ENCODE results near the gene PLA2G2C.

DNA sequence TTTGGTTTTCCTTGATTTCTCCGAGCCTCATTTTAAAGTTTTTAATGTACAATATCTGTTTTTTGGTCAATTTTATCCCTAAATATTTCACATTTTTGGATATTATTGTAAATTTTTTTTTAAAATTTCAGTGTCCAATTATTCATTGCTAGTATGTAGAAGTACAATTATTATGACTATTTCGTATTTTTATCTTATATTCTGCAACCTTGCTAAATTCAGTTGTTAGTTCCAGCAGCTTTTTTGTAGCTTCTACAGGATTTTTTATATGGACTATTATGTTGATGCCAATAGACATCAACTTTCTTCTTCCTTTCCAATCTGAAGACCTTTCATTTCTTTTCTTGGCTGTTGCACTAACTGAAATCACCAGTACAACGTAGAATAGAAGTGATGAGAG is 51.3 kb downstream of the PLA2G2C start:
- TF ChIP-seq, protein P1, sequence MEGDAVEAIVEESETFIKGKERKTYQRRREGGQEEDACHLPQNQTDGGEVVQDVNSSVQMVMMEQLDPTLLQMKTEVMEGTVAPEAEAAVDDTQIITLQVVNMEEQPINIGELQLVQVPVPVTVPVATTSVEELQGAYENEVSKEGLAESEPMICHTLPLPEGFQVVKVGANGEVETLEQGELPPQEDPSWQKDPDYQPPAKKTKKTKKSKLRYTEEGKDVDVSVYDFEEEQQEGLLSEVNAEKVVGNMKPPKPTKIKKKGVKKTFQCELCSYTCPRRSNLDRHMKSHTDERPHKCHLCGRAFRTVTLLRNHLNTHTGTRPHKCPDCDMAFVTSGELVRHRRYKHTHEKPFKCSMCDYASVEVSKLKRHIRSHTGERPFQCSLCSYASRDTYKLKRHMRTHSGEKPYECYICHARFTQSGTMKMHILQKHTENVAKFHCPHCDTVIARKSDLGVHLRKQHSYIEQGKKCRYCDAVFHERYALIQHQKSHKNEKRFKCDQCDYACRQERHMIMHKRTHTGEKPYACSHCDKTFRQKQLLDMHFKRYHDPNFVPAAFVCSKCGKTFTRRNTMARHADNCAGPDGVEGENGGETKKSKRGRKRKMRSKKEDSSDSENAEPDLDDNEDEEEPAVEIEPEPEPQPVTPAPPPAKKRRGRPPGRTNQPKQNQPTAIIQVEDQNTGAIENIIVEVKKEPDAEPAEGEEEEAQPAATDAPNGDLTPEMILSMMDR (conservative IDR thresholded peaks at IDR 0.05), result no peak
- no peak for TF ChIP-seq ZFX (IDR thresholded peaks at IDR 0.05)
